NCI-H1105 treated with DMSO at 0.1 percent for 48 hours (cell line): Measurements from ENCODE around the gene R3HDM2.
"Not testable (repeated sequence)": the region's sequence is repeated elsewhere in the genome, so short reads cannot be mapped to it uniquely, and the experiment has no call there.

Experiments used
- DNase-seq: peaks from one replicate; lab custom pipeline; 2025; lab: John Stamatoyannopoulos, UW

The R3HDM2 gene

GRCh38 chr12:57329219-57329618 lies 101.6 kb downstream of the R3HDM2 start:
- DNase-seq, result no peak

- no peak for DNase-seq
These were observed 105.4 kb downstream of the R3HDM2 start for GRCh38 chr12:57325395-57325794.

GRCh38 chr12:57323416-57323815 lies 107.4 kb downstream of the R3HDM2 start:
- DNase-seq, result no peak

GRCh38 chr12:57320639-57321038 lies 110.2 kb downstream of the R3HDM2 start:
- no peak for DNase-seq

GRCh38 chr12:57319678-57320469 lies 111.0 kb downstream of the R3HDM2 start:
- no peak for DNase-seq

- no peak for DNase-seq
These were observed 115.2 kb downstream of the R3HDM2 start for GRCh38 chr12:57315681-57316080.

GRCh38 chr12:57312287-57312686 lies 118.6 kb downstream of the R3HDM2 start:
- DNase-seq, result not testable (repeated sequence)

- no peak for DNase-seq
These were observed 121.4 kb downstream of the R3HDM2 start for GRCh38 chr12:57309420-57309819.

- no peak for DNase-seq
These were observed 129.8 kb downstream of the R3HDM2 start for GRCh38 chr12:57300961-57301584.

- peak; percentile 55 for DNase-seq
These were observed 131.3 kb downstream of the R3HDM2 start for GRCh38 chr12:57299514-57300016.

GRCh38 chr12:57296291-57296690 lies 134.6 kb downstream of the R3HDM2 start:
- DNase-seq, result no peak

- not testable (repeated sequence) for DNase-seq
These were observed 148.8 kb downstream of the R3HDM2 start for GRCh38 chr12:57282073-57282472.

GRCh38 chr12:57280211-57281062 lies 150.4 kb downstream of the R3HDM2 start:
- no peak for DNase-seq

GRCh38 chr12:57278465-57279381 lies 152.1 kb downstream of the R3HDM2 start:
- no peak for DNase-seq

GRCh38 chr12:57276935-57277563 lies 153.8 kb downstream of the R3HDM2 start:
- DNase-seq, result no peak

- DNase-seq, result not testable (repeated sequence)
These were observed 154.6 kb downstream of the R3HDM2 start for GRCh38 chr12:57276233-57276632.

GRCh38 chr12:57273516-57273915 lies 157.3 kb downstream of the R3HDM2 start:
- no peak for DNase-seq

GRCh38 chr12:57272337-57273151 lies 158.3 kb downstream of the R3HDM2 start:
- DNase-seq, result no peak

- no peak for DNase-seq
These were observed 159.8 kb downstream of the R3HDM2 start for GRCh38 chr12:57270966-57271470.

- no peak for DNase-seq
These were observed 162.6 kb downstream of the R3HDM2 start for GRCh38 chr12:57268264-57268663.
